Measurements from ENCODE around the gene CHL1.

CHL1 gene

GRCh38 chr3:217099-217813, 20.7 kb downstream of the CHL1 start:
- no peak for DNase-seq (ENCODE audit: low read depth)

GRCh38 chr3:217948-218347, 21.4 kb downstream of the CHL1 start:
- no peak for DNase-seq (ENCODE audit: low read depth)

GRCh38 chr3:228442-229182, 32.0 kb downstream of the CHL1 start:
- DNase-seq (ENCODE audit: low read depth) = no peak

GRCh38 chr3:229183-229661, 32.7 kb downstream of the CHL1 start:
- DNase-seq (ENCODE audit: low read depth) = no peak

- DNase-seq (ENCODE audit: low read depth) = no peak
These were observed 40.3 kb downstream of the CHL1 start for GRCh38 chr3:236881-237280.

GRCh38 chr3:242602-243355, 46.2 kb downstream of the CHL1 start:
- DNase-seq (ENCODE audit: low read depth) = no peak

- no peak for DNase-seq (ENCODE audit: low read depth)
These were observed 46.8 kb downstream of the CHL1 start for GRCh38 chr3:243356-243725.

- DNase-seq (ENCODE audit: low read depth) = no peak
These were observed 47.5 kb downstream of the CHL1 start for GRCh38 chr3:244041-244440.

GRCh38 chr3:247916-248315, 51.4 kb downstream of the CHL1 start:
- no peak for DNase-seq (ENCODE audit: low read depth)

GRCh38 chr3:248864-249520, 52.4 kb downstream of the CHL1 start:
- DNase-seq (ENCODE audit: low read depth) = no peak

- DNase-seq (ENCODE audit: low read depth) = no peak
These were observed 53.2 kb downstream of the CHL1 start for GRCh38 chr3:249587-250262.

GRCh38 chr3:256501-256900, 59.9 kb downstream of the CHL1 start:
- no peak for DNase-seq (ENCODE audit: low read depth)

- DNase-seq (ENCODE audit: low read depth) = no peak
These were observed 61.3 kb downstream of the CHL1 start for GRCh38 chr3:257826-258225.

- DNase-seq (ENCODE audit: low read depth) = no peak
These were observed 64.3 kb downstream of the CHL1 start for GRCh38 chr3:260898-261297.

- DNase-seq (ENCODE audit: low read depth) = no peak
These were observed 66.8 kb downstream of the CHL1 start for GRCh38 chr3:263393-263792.

- no peak for DNase-seq (ENCODE audit: low read depth)
These were observed 68.0 kb downstream of the CHL1 start for GRCh38 chr3:264394-265156.

GRCh38 chr3:267101-267500, 70.5 kb downstream of the CHL1 start:
- no peak for DNase-seq (ENCODE audit: low read depth)

GRCh38 chr3:270688-271087, 74.1 kb downstream of the CHL1 start:
- no peak for DNase-seq (ENCODE audit: low read depth)

GRCh38 chr3:274927-275326, 78.4 kb downstream of the CHL1 start:
- DNase-seq (ENCODE audit: low read depth) = no peak

GRCh38 chr3:277873-278272, 81.3 kb downstream of the CHL1 start:
- DNase-seq (ENCODE audit: low read depth) = no peak

Measured in CMK (cell line).